MM.1S (cell line): ENCODE measurements around the gene FAM234A.

Experiments used
- DNase-seq: peaks from one replicate; pipeline ENCODE4 v3.0.0-alpha.2; 2015
- H2AFZ ChIP-seq: fragments of 300-600 bp; sonication (generic); 2 replicates; pipeline ENCODE4 v1.6.0; 2016; ENCODE audit warnings: antibody characterized with exemption, low read length
- H3F3A ChIP-seq: fragments of 300-600 bp; sonication (generic); 2 replicates; pipeline ENCODE4 v1.6.1; 2016; ENCODE audit warnings: mild to moderate bottlenecking, antibody characterized with exemption, low read length, moderate library complexity, mixed read lengths; ENCODE audit not compliant: insufficient read depth
- H3K27ac ChIP-seq: fragments of 300-600 bp; sonication (generic); 2 replicates; pipeline ENCODE4 v1.5.1; 2016; ENCODE audit warnings: mild to moderate bottlenecking, low read length
- H3K27me3 ChIP-seq: fragments of 300-600 bp; sonication (generic); replicated peaks from 2 replicates; pipeline ENCODE4 v1.6.0; 2016; ENCODE audit warnings: low read length; ENCODE audit not compliant: insufficient read depth
- H3K36me3 ChIP-seq: fragments of 300-600 bp; sonication (generic); replicated peaks from 2 replicates; pipeline ENCODE4 v1.6.1; 2016; ENCODE audit warnings: mild to moderate bottlenecking, low read length, mixed read lengths; ENCODE audit not compliant: insufficient read depth
- H3K4me1 ChIP-seq: fragments of 300-600 bp; sonication (generic); 2 replicates; pipeline ENCODE4 v1.6.1; 2016; ENCODE audit warnings: low read length, mixed read lengths
- H3K4me2 ChIP-seq: fragments of 300-600 bp; sonication (generic); 2 replicates; pipeline ENCODE4 v1.6.0; 2016; ENCODE audit warnings: low read depth, low read length
- H3K4me3 ChIP-seq: fragments of 300-600 bp; sonication (generic); 2 replicates; pipeline ENCODE4 v1.5.1; 2016; ENCODE audit warnings: low read length, mixed read lengths
- H3K79me2 ChIP-seq: fragments of 300-600 bp; sonication (generic); 2 replicates; pipeline ENCODE4 v1.6.1; 2016; ENCODE audit warnings: mixed run types, low read length, mixed read lengths
- H3K9ac ChIP-seq: fragments of 300-600 bp; sonication (generic); 2 replicates; pipeline ENCODE4 v1.6.1; 2016; ENCODE audit warnings: low read length, mixed read lengths
- H3K9me2 ChIP-seq: fragments of 300-600 bp; sonication (generic); replicated peaks from 2 replicates; pipeline ENCODE4 v1.6.1; 2016; ENCODE audit warnings: mild to moderate bottlenecking, low read length, mixed read lengths; ENCODE audit not compliant: insufficient read depth
- H3K9me3 ChIP-seq: fragments of 300-600 bp; sonication (generic); replicated peaks from 2 replicates; pipeline ENCODE4 v1.6.1; 2016; ENCODE audit warnings: mild to moderate bottlenecking, low read length, mixed read lengths; ENCODE audit not compliant: insufficient read depth
- H4K20me1 ChIP-seq: fragments of 300-600 bp; sonication (generic); 2 replicates; pipeline ENCODE4 v1.6.1; 2016; ENCODE audit warnings: mild to moderate bottlenecking, low read length, moderate library complexity, mixed read lengths; ENCODE audit not compliant: insufficient read depth
- EZH2 ChIP-seq: fragments of 300-600 bp; sonication (generic); optimal IDR thresholded peaks from 2 replicates; pipeline ENCODE3; 2017; ENCODE audit warnings: low read depth, mild to moderate bottlenecking, antibody characterized with exemption, low read length, mixed read lengths
- EZH2phosphoT487 ChIP-seq: fragments of 300-600 bp; sonication (generic); IDR thresholded peaks from 2 replicates; pipeline ENCODE4 v1.6.1; 2018; ENCODE audit warnings: antibody characterized with exemption, low read length
- TF ChIP-seq, protein P1 (sequence below): fragments of 300-600 bp; sonication (generic); IDR thresholded peaks from 2 replicates; pipeline ENCODE4 v1.5.1; 2016; ENCODE audit warnings: antibody characterized with exemption, low read length, mixed read lengths

The FAM234A gene

DNA sequence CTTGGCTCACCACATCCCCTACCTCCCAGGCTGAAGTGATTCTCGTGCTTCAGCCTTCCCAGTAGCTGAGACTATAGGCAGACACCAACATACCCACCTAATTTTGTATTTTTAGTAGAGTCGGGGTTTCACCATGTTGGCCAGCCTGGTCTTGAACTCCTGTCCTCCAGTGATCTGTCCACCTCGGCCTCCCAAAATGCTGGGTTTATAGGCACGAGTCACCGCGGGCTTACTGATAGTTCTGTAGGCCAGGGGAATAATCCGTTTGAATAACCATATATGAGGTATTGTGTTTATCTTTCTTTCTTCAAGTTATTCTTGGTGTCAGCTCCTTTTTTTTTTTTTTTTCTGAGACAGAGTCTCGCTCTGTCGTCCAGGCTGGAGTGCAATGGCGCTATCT, 7.7 kb downstream of the FAM234A start:
- H3K79me2 ChIP-seq = no peaks in the 10 kb centered on the region
- H3K4me2 ChIP-seq = no peak overlapping the region
- no peaks in the 10 kb centered on the region for H3K27me3 ChIP-seq
- no peaks in the 10 kb centered on the region for H3K9me3 ChIP-seq
- DNase-seq = no peak
- TF ChIP-seq EZH2 (no peak), EZH2phosphoT487 (no peak)
- TF ChIP-seq, protein P1, sequence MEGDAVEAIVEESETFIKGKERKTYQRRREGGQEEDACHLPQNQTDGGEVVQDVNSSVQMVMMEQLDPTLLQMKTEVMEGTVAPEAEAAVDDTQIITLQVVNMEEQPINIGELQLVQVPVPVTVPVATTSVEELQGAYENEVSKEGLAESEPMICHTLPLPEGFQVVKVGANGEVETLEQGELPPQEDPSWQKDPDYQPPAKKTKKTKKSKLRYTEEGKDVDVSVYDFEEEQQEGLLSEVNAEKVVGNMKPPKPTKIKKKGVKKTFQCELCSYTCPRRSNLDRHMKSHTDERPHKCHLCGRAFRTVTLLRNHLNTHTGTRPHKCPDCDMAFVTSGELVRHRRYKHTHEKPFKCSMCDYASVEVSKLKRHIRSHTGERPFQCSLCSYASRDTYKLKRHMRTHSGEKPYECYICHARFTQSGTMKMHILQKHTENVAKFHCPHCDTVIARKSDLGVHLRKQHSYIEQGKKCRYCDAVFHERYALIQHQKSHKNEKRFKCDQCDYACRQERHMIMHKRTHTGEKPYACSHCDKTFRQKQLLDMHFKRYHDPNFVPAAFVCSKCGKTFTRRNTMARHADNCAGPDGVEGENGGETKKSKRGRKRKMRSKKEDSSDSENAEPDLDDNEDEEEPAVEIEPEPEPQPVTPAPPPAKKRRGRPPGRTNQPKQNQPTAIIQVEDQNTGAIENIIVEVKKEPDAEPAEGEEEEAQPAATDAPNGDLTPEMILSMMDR = no peak
- no peaks in the 10 kb centered on the region for H3F3A ChIP-seq
- H3K36me3 ChIP-seq = no peaks in the 10 kb centered on the region
- H3K27ac ChIP-seq = no peak overlapping the region
- H3K4me1 ChIP-seq = 0 out of 2 replicates have a peak, but pooled peaks cover 4% of the 10 kb centered on the region
- no peak overlapping the region for H3K4me3 ChIP-seq
- no peaks in the 10 kb centered on the region for H4K20me1 ChIP-seq
- no peak overlapping the region for H2AFZ ChIP-seq
- no peak overlapping the region for H3K9ac ChIP-seq
- H3K9me2 ChIP-seq = no peaks in the 10 kb centered on the region

DNA sequence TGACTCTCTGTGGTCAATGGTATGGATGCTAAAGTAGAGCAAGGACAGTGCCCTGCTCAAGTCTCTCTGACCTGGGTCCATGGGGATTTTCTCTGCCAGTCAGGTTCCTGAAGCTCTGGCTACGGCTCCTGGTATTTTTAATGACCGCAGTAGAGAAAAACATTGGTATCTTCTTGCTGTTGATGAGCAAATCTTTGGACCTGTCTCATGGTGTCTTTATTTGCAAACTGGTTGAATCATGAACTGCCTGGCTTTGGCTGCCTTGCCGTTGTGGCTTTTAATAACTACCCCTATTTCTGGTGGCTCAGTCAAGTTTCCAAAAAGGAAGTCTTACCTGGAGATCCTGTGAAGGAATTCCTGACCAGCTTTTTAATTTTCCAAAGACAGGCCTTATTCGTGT, 8.7 kb downstream of the FAM234A start:
- no peak overlapping the region for H3K4me3 ChIP-seq
- H3K9ac ChIP-seq = no peak overlapping the region
- no peak overlapping the region for H3K4me2 ChIP-seq
- H3K79me2 ChIP-seq = no peaks in the 10 kb centered on the region
- no peaks in the 10 kb centered on the region for H3K9me2 ChIP-seq
- H3F3A ChIP-seq = no peaks in the 10 kb centered on the region
- no peak for DNase-seq
- 0 out of 2 replicates have a peak, but pooled peaks cover 4% of the 10 kb centered on the region for H3K4me1 ChIP-seq
- H2AFZ ChIP-seq = no peak overlapping the region
- no peaks in the 10 kb centered on the region for H3K27me3 ChIP-seq
- TF ChIP-seq EZH2 (no peak), EZH2phosphoT487 (no peak)
- TF ChIP-seq, protein P1 = no peak
- no peaks in the 10 kb centered on the region for H4K20me1 ChIP-seq
- H3K27ac ChIP-seq = no peak overlapping the region
- no peaks in the 10 kb centered on the region for H3K36me3 ChIP-seq
- no peaks in the 10 kb centered on the region for H3K9me3 ChIP-seq

DNA sequence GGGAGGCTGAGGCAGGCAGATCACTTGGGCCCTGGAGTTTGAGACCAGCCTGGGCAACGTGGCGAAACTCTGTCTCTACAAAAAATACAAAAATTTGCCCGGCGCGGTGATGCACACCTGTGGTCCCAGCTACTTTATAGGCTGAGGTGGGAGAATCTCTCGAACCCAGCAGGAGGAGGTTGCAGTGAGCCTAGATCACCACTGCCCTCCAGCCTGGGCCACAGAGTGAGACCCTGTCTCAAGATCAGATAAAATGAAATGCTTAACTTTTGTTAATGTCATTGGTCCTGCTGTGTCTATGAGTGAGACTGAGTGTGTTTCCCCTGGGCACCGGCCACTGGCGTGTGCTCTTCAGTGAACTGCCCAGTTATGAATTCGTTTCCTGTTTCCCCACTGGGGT, 10.5 kb downstream of the FAM234A start:
- H3K9me2 ChIP-seq = no peaks in the 10 kb centered on the region

More for the DNA sequence above, 10.5 kb downstream of the FAM234A start:
- H3K9me3 ChIP-seq = no peaks in the 10 kb centered on the region
- no peak overlapping the region for H2AFZ ChIP-seq
- DNase-seq = no peak
- no peaks in the 10 kb centered on the region for H3K36me3 ChIP-seq
- no peaks in the 10 kb centered on the region for H3K79me2 ChIP-seq
- H3K4me3 ChIP-seq = no peak overlapping the region
- H3K9ac ChIP-seq = no peak overlapping the region
- TF ChIP-seq, protein P1 = no peak
- TF ChIP-seq EZH2 (no peak), EZH2phosphoT487 (no peak)
- no peak overlapping the region for H3K4me2 ChIP-seq
- 0 out of 2 replicates have a peak, but pooled peaks cover 1% of the 10 kb centered on the region for H3K4me1 ChIP-seq
- H3F3A ChIP-seq = no peaks in the 10 kb centered on the region
- no peak overlapping the region for H3K27ac ChIP-seq
- H4K20me1 ChIP-seq = no peaks in the 10 kb centered on the region
- no peaks in the 10 kb centered on the region for H3K27me3 ChIP-seq
